Forelimb muscle (tissue), 1 donor: Measurements from ENCODE around the gene PTPRT. TPM values are rescaled to one million over a fixed set of nuclear protein-coding genes. Genes with fewer than 3 reads are reported as not detected.

Experiments used
- DNase-seq: peaks from one replicate; pipeline ENCODE4 v3.0.0-alpha.2; 2013; ENCODE audit warnings: low read depth
- polyA plus RNA-seq: library from polyadenylated mRNA; unstranded; fragments of 120-200 nt; gene quantifications from one replicate; pipeline ENCODE4 v1.2.1, GENCODE V29; 2013; ENCODE audit not compliant: insufficient read length

The PTPRT gene
- polyA plus RNA-seq, 1 donor = 0.35 TPM

GRCh38 chr20:42391807-42392206 lies 797.9 kb downstream of the PTPRT start:
- no peak for DNase-seq

GRCh38 chr20:42380287-42380686 lies 809.4 kb downstream of the PTPRT start:
- DNase-seq = no peak

- no peak for DNase-seq
Observed at GRCh38 chr20:42379385-42379784, 810.3 kb downstream of the PTPRT start.

GRCh38 chr20:42378826-42379225 lies 810.9 kb downstream of the PTPRT start:
- DNase-seq = no peak

GRCh38 chr20:42376131-42376530 lies 813.6 kb downstream of the PTPRT start:
- no peak for DNase-seq

- DNase-seq = no peak
Observed at GRCh38 chr20:42373049-42373448, 816.7 kb downstream of the PTPRT start.

GRCh38 chr20:42370075-42370474 lies 819.6 kb downstream of the PTPRT start:
- DNase-seq = no peak

- no peak for DNase-seq
Observed at GRCh38 chr20:42368910-42369309, 820.8 kb downstream of the PTPRT start.

- no peak for DNase-seq
Observed at GRCh38 chr20:42366626-42367025, 823.1 kb downstream of the PTPRT start.

- DNase-seq = no peak
Observed at GRCh38 chr20:42364446-42364845, 825.3 kb downstream of the PTPRT start.

GRCh38 chr20:42361402-42361970 lies 828.2 kb downstream of the PTPRT start:
- DNase-seq = no peak

- DNase-seq = no peak
Observed at GRCh38 chr20:42360621-42361020, 829.1 kb downstream of the PTPRT start.

GRCh38 chr20:42359617-42360016 lies 830.1 kb downstream of the PTPRT start:
- DNase-seq = no peak

GRCh38 chr20:42352096-42352495 lies 837.6 kb downstream of the PTPRT start:
- DNase-seq = no peak

- no peak for DNase-seq
Observed at GRCh38 chr20:42350521-42350920, 839.2 kb downstream of the PTPRT start.

- DNase-seq = no peak
Observed at GRCh38 chr20:42346189-42347170, 843.2 kb downstream of the PTPRT start.

- DNase-seq = no peak
Observed at GRCh38 chr20:42341654-42342053, 848.1 kb downstream of the PTPRT start.

- DNase-seq = no peak
Observed at GRCh38 chr20:42340368-42340767, 849.3 kb downstream of the PTPRT start.

- DNase-seq = peak; percentile 80
Observed at GRCh38 chr20:42338294-42339201, 851.2 kb downstream of the PTPRT start.

- DNase-seq = no peak
Observed at GRCh38 chr20:42336576-42336975, 853.1 kb downstream of the PTPRT start.

- no peak for DNase-seq
Observed at GRCh38 chr20:42319252-42320013, 870.3 kb downstream of the PTPRT start.
